AG09309 (cell line): ENCODE data around the gene ACVR2A.

Experiments
- DNase-seq: peaks from one replicate; pipeline ENCODE4 v3.0.0-alpha.2; 2010; ENCODE audit warnings: low read depth
- H3K4me3 ChIP-seq: 2 replicates; pipeline ENCODE4 v1.5.1; 2011; ENCODE audit warnings: mild to moderate bottlenecking, low read depth, low read length, moderate library complexity; ENCODE audit not compliant: control insufficient read depth
- CTCF ChIP-seq: IDR thresholded peaks from 2 replicates; pipeline ENCODE4 v1.5.1; 2011; ENCODE audit warnings: mild to moderate bottlenecking, low read depth, low read length, inconsistent platforms; ENCODE audit not compliant: insufficient read depth, control insufficient read depth; ENCODE audit errors: missing control alignments

The ACVR2A gene

GRCh38 chr2:147824620-147825019 lies 20.2 kb upstream of the ACVR2A start:
- DNase-seq = no peak
- no peak overlapping the region for H3K4me3 ChIP-seq
- no peak for TF ChIP-seq CTCF

- no peak overlapping the region for H3K4me3 ChIP-seq
- DNase-seq = no peak
- no peak for TF ChIP-seq CTCF
These were observed 18.3 kb upstream of the ACVR2A start for GRCh38 chr2:147826278-147827087.

- TF ChIP-seq CTCF = no peak
- DNase-seq = no peak
- H3K4me3 ChIP-seq = no peak overlapping the region
These were observed 17.8 kb upstream of the ACVR2A start for GRCh38 chr2:147827088-147827375.

- DNase-seq = peak; percentile 13
- no peak overlapping the region for H3K4me3 ChIP-seq
- TF ChIP-seq CTCF = no peak
These were observed 15.7 kb upstream of the ACVR2A start for GRCh38 chr2:147829106-147829505.

DNA sequence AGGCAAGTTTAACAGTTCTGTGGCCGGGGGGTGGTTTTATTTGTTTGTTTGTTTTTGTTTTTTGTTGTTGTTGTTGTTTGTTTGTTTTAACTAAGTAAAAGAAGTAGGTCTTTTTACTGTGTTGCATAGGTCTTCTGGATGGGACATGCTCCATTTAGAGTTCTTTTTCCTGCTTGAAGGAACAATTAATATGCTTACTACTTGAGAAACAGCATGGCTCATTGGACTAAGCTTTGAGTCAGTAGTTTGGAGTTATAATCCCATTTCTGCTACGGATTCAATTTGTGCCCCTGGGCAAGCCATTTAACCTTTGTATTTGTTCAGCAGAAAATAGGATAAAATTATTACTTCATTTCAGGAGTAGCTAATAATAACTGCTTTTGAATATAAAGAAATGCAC lies 8.7 kb upstream of the ACVR2A start:
- no peak for TF ChIP-seq CTCF
- no peak for DNase-seq
- H3K4me3 ChIP-seq = no peak overlapping the region

GRCh38 chr2:147843391-147843863 lies 1.4 kb upstream of the ACVR2A start:
- DNase-seq = no peak
- H3K4me3 ChIP-seq = peak overlapping the region; percentile 92
- TF ChIP-seq CTCF = no peak
